HFF-Myc (cell line): ENCODE results near the gene LCP2.

ENCODE experiments used
- DNase-seq: peaks from one replicate; pipeline ENCODE4 v3.0.0-alpha.2; 2011; ENCODE audit warnings: low read depth; ENCODE audit errors: extremely low read depth
- H3K4me3 ChIP-seq: replicated peaks from 2 replicates; pipeline ENCODE4 v1.5.1; 2011; ENCODE audit warnings: low read depth, mild to moderate bottlenecking, control low read depth, low read length
- TF ChIP-seq, protein P1 (sequence below): IDR thresholded peaks from 2 replicates; pipeline ENCODE4 v1.5.1; 2012; ENCODE audit warnings: mild to moderate bottlenecking, low read depth, low read length, control low read depth; ENCODE audit errors: missing control alignments

The LCP2 gene

DNA sequence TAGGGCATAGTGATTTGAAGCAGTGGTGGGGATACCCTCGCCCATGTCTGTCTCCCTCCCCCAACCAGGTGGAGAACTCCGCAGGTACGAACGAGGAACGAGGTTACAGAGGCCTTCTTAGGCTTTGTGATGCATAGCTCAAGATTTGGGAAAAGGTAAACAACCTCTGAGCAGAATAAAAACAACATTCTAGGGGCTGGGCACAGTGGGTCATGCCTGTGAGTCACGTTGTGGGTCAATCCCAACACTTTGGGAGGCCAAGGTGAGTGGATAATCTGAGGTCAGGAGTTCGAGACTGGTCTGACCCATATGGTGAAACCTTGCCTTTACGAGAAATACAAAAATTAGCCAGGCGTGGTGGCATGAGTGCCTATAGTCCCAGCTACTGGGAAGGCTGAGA lies 3.6 kb upstream of the LCP2 start:
- TF ChIP-seq, protein P1, sequence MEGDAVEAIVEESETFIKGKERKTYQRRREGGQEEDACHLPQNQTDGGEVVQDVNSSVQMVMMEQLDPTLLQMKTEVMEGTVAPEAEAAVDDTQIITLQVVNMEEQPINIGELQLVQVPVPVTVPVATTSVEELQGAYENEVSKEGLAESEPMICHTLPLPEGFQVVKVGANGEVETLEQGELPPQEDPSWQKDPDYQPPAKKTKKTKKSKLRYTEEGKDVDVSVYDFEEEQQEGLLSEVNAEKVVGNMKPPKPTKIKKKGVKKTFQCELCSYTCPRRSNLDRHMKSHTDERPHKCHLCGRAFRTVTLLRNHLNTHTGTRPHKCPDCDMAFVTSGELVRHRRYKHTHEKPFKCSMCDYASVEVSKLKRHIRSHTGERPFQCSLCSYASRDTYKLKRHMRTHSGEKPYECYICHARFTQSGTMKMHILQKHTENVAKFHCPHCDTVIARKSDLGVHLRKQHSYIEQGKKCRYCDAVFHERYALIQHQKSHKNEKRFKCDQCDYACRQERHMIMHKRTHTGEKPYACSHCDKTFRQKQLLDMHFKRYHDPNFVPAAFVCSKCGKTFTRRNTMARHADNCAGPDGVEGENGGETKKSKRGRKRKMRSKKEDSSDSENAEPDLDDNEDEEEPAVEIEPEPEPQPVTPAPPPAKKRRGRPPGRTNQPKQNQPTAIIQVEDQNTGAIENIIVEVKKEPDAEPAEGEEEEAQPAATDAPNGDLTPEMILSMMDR, result no peak
- no peak for DNase-seq
- H3K4me3 ChIP-seq, result no peak overlapping the region

DNA sequence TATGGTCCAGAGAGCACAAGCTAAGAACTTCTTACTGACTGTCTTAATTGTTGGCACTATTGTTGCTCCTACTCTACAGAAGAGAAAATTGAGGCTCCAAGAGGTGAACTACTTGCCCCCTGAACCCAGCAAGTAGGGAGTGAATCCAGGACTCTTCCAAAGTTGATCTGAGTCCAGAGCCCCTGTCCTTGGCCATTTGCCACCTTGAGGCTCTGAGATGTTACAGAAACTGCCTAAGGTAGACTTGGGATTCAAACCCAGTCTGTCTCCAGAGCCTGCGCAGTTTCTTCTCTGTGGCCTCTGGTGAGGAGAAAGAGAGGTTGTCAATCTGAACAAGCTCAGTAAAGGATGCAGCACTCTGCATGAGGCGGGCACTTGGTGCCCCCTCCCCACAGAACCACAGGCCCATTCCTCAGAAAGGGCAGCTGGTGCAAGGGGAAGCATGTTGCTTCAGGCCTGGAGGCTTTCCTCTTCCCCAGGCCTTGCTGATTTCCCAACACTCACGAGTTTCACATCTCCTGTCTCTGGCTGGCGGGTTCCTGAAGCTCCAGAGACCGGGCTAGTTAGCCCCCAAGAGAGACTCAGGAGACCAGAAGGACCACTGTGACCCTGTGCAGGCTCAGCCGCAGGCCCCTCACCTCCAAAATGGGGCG lies 2.9 kb upstream of the LCP2 start:
- DNase-seq, result no peak
- H3K4me3 ChIP-seq, result no peak overlapping the region
- TF ChIP-seq, protein P1, result no peak

DNA sequence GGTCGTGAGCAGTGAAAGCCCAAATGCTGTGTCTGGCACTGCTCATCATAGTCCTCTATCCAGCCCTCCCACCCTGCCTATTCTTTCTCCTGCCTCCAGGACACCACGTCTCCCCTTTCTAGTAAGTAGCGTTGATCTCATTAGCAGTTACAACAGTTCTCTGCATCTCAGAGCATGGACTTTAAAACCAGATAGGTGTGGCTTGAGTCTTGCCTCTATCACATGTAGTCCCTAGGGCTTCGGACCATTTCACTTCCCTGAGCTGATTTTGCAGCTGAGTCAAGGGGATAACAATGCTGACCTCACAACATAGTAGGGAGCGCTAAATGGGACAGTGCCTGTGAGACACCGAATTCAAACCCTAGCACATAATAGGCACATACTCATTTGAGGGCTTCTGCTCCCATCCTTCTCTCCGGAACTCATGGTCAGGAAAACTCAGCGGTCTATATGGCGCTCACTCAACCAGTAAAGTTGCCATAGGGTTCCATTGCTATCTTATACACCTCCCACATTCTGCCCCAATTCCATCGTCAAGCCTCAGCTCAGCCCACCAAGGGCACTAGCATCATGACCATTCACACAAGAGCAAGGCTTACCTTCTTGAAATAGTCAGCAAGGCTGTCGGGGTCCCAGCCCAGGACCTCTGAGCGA lies 515 bp downstream of the LCP2 start:
- TF ChIP-seq, protein P1, result no peak
- no peak for DNase-seq
- no peak overlapping the region for H3K4me3 ChIP-seq

- no peak overlapping the region for H3K4me3 ChIP-seq
Observed at GRCh38 chr5:170296036-170296934, 1.3 kb downstream of the LCP2 start.

DNA sequence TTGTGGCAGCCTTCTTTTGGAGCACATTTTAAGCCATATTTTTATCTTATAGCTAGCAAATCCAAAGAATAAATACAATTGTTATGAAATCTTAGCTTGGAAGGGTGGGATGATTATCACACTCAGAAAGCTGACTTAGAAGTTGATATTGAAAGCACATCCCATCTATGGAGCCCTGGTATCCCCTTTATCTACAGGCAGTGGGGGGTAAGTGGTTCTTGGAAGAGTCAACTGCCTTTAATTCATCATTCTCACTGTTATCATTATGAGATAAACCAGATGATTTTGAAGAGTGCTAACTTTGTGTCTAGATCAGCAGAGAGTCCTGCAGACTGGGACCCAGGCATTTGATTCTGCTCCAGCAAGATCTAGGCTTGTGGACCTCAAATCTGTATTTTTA lies 3.0 kb downstream of the LCP2 start:
- no peak overlapping the region for H3K4me3 ChIP-seq
- TF ChIP-seq, protein P1, result no peak
- DNase-seq, result no peak

More at GRCh38 chr5:170296036-170296934, 1.3 kb downstream of the LCP2 start:
- TF ChIP-seq, protein P1, result no peak
- DNase-seq, result no peak

DNA sequence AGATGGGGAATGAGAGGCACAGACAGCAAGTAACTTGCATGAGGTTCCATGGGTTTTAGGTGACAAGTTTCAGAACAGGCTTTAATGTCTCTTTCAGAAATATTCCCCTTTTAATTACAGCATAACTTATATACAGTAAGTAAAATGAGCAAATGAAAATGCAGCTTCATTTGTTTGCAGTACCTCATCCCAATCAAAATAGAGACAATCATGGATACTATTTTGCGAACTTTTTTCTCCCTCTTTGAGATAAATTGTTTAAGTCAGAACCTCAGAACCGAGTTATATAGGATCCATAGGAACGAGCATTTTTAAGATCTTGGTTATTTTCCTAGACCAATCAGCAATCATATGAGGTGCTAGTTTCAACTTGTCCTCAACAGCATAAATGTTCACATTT lies 3.5 kb downstream of the LCP2 start:
- H3K4me3 ChIP-seq, result no peak overlapping the region
- DNase-seq, result no peak
- TF ChIP-seq, protein P1, result no peak
